HG02588 (cell line): ENCODE data around the gene PXN.
"Not testable (repeated sequence)": the region's sequence is repeated elsewhere in the genome, so short reads cannot be mapped to it uniquely, and the experiment has no call there.

Experiments used
- ATAC-seq: cut with Tn5 transposase; IDR thresholded peaks from one replicate; pipeline ENCODE4 v1.9.1; 2021; ENCODE audit warnings: mild to moderate bottlenecking, moderate library complexity; ENCODE audit not compliant: unreplicated experiment

The PXN gene

GRCh38 chr12:120211904-120212283 is 53.6 kb downstream of the PXN start:
- no peak for ATAC-seq

- no peak for ATAC-seq
These were observed 54.2 kb downstream of the PXN start for GRCh38 chr12:120211243-120211903.

- no peak for ATAC-seq
These were observed 55.7 kb downstream of the PXN start for GRCh38 chr12:120209851-120210250.

GRCh38 chr12:120207227-120207626 is 58.3 kb downstream of the PXN start:
- no peak for ATAC-seq

GRCh38 chr12:120206781-120207180 is 58.7 kb downstream of the PXN start:
- not testable (repeated sequence) for ATAC-seq

GRCh38 chr12:120206228-120206627 is 59.3 kb downstream of the PXN start:
- ATAC-seq: no peak

GRCh38 chr12:120204171-120204570 is 61.4 kb downstream of the PXN start:
- ATAC-seq: no peak

- no peak for ATAC-seq
These were observed 65.1 kb downstream of the PXN start for GRCh38 chr12:120200364-120200800.

- ATAC-seq: no peak
These were observed 65.8 kb downstream of the PXN start for GRCh38 chr12:120199595-120200306.

- ATAC-seq: no peak
These were observed 66.5 kb downstream of the PXN start for GRCh38 chr12:120199025-120199424.

GRCh38 chr12:120197542-120197887 is 68.0 kb downstream of the PXN start:
- no peak for ATAC-seq

GRCh38 chr12:120196817-120197541 is 68.6 kb downstream of the PXN start:
- ATAC-seq: not testable (repeated sequence)

GRCh38 chr12:120196363-120196762 is 69.2 kb downstream of the PXN start:
- ATAC-seq: no peak

- ATAC-seq: peak; percentile 84
These were observed 70.8 kb downstream of the PXN start, which contains the start of gene GCN1 for GRCh38 chr12:120194534-120195395. GCN1 (minus strand) TSS chr12:120194715; CDS start chr12:120194697, 18 bp downstream.

- no peak for ATAC-seq
These were observed 71.3 kb downstream of the PXN start for GRCh38 chr12:120194226-120194533.

GRCh38 chr12:120193286-120193685 is 72.2 kb downstream of the PXN start:
- ATAC-seq: not testable (repeated sequence)

GRCh38 chr12:120190985-120191480 is 74.5 kb downstream of the PXN start:
- no peak for ATAC-seq

GRCh38 chr12:120190386-120190785 is 75.1 kb downstream of the PXN start:
- ATAC-seq: no peak

GRCh38 chr12:120186654-120187053 is 78.9 kb downstream of the PXN start:
- no peak for ATAC-seq

GRCh38 chr12:120183211-120183631 is 82.3 kb downstream of the PXN start:
- ATAC-seq: no peak
